GM21381 (cell line): ENCODE data around the gene BTLA.
A peak's percentile ranks its signal among the peaks of the same experiment; 100 is the strongest.
"Not testable (repeated sequence)": the region's sequence is repeated elsewhere in the genome, so short reads cannot be mapped to it uniquely, and the experiment has no call there.

Experiments
- ATAC-seq: cut with Tn5 transposase; IDR thresholded peaks from one replicate; pipeline ENCODE4 v1.9.1; 2021; ENCODE audit warnings: mild to moderate bottlenecking, moderate library complexity; ENCODE audit not compliant: unreplicated experiment

BTLA gene

GRCh38 chr3:112492124-112492523 lies 7.1 kb downstream of the BTLA start:
- ATAC-seq = no peak

GRCh38 chr3:112491373-112491772 lies 7.9 kb downstream of the BTLA start:
- ATAC-seq = no peak

GRCh38 chr3:112489674-112490479 lies 9.4 kb downstream of the BTLA start:
- ATAC-seq = peak; percentile 55

DNA sequence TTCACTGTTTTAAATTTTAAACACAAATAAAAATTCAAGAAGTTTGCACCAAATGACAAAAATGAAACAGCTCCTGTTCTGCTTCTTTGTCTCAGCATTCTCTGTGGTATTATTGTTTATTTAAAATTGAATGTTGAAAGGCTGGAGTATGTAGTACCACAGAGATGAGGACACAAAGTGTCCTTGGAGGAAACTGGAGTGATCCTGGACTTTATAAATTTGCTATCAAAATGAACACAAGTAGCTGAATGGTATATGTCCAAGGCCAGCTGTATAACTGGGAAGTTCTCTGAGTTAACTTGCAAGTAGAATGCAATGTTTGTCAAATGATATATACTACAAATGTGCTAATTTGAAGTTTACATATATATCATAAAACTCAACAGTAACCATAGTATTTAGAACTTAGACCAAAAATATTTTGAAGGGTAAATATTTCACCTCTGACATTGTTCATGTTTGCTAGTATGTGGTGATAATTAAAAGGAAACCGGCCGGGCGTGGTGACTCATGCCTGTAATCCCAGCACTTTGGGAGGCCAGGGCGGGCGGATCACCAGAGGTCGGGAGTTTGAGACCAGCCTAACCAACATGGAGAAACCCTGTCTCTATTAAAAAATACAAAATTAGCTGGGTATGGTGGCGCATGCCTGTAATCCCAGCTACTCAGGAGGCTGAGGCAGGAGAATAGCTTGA lies 12.3 kb downstream of the BTLA start:
- no peak for ATAC-seq

- ATAC-seq = no peak
These were observed 14.9 kb downstream of the BTLA start for GRCh38 chr3:112484352-112484751.

- peak; percentile 58 for ATAC-seq
These were observed 16.6 kb downstream of the BTLA start for GRCh38 chr3:112482675-112483074.

DNA sequence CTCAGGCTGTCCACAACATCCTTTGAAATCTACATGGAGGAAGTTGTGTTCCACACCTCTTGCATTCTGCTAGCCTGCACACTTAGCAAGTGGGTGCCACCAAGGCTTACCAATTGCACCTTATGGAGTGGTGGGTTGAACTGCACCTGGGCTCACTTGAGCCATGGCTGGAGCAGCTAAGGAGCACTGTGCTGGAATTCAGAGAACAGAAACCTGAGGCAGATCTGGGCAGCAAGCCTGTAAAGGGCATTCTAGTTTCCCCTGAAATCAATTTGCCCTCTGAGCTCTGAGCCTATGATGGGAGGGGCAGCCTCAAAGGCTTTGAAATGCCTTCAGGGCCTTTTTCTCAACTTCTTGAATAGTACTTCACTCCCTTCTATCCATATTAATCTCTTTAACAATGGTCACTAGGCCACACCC lies 18.0 kb downstream of the BTLA start:
- no peak for ATAC-seq

- no peak for ATAC-seq
These were observed 21.4 kb downstream of the BTLA start for GRCh38 chr3:112477891-112478290.

GRCh38 chr3:112476346-112476745 lies 22.9 kb downstream of the BTLA start:
- no peak for ATAC-seq

GRCh38 chr3:112474796-112475195 lies 24.5 kb downstream of the BTLA start:
- ATAC-seq = no peak

GRCh38 chr3:112472691-112473090 lies 26.6 kb downstream of the BTLA start:
- no peak for ATAC-seq

GRCh38 chr3:112471596-112472325 lies 27.5 kb downstream of the BTLA start:
- no peak for ATAC-seq

DNA sequence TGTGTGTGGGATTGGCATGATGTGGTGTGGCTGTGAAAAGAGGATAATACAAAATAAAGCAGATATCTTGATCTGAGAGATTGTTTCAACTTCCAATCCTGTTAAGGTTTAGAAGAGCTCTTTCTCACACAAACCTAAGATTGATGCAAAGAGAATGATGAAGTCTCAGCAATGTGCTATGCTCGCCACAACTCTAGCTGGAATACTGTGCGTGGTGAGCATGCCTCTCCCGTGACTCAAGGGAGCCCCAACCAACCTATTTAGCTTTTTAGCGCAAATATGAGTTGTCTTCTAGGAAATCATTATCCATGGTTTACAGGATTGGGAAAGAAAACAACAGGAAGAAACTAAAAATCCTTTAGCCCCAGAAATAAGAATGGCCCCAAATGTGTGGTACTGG lies 28.5 kb downstream of the BTLA start:
- ATAC-seq = no peak

DNA sequence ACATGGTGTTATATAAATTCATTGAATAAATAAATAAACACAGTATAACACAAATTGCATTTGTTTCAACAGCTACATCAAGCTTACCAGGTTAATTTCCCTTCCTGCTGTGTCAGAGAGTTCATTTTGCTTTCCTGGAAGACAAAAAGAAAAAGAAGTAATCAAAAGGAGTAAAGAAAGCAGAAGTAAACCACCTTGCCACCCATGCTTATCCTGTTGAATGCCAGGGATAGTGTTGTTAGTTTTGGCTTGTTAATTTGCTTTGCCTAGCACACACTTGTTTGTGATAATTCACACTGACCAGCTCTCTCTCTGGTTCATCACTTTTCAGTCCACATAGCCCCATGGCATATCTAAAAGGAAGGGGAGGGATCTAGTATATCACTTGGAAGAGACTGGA lies 29.6 kb downstream of the BTLA start:
- ATAC-seq = no peak

DNA sequence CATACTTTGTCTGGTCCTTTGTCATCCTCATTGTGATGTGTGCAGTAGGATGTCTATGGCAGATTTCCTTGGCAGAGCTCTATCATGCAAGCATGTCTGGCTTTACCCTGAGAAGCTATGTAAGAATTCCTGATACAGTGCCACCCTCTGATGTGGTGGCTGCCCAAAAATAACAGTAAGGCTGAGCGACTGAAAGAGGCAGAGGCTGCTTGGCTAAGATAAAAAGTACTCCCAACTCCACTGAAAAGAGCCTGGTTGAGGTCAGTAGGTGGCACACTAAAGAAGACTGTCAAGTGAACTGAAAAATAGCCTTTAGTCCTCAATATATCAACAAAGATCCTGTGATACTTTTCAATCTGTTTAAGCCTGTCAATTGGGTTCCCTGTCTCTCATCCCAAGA lies 31.7 kb downstream of the BTLA start:
- no peak for ATAC-seq

GRCh38 chr3:112466020-112466419 lies 33.3 kb downstream of the BTLA start:
- no peak for ATAC-seq

DNA sequence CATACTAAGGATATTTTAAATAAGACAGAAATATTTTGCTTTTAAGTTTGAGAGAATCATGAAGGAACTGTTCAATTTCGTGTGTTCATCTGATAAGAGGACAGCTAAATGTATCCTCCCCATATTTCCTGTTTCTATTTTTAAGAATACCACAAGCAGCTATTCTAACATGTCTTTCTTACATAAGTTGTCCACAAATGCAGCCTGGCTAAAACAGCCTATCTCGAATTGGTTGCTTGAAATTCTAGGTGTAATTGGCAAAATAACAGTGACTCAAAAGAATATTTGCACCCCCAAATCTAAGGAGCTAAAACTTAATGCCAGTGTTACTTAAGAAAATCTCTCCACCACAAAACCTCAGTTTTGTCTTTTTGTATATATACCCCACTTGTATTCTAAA lies 35.0 kb downstream of the BTLA start:
- ATAC-seq = no peak

DNA sequence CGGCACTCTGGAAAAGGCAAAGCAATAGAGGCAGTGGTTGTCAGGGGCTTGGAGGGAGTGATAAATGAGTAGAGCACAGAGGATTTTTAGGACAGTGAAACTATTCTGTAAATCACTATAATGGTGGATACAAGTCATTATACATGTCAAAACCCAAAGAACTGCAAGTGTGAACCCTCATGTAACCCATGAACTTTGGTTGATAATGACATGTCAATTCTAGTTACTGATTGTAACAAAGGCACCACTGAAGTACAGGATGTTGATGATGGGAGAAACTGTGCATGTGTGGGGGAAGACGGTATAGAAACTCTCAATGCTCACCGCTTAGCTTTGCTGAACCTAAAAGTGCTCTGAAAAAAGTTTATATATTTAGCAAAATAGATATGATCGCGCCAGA lies 36.0 kb downstream of the BTLA start:
- peak; percentile 42 for ATAC-seq

- not testable (repeated sequence) for ATAC-seq
These were observed 37.5 kb downstream of the BTLA start for GRCh38 chr3:112461787-112462186.

GRCh38 chr3:112460519-112461195 lies 38.6 kb downstream of the BTLA start:
- peak; percentile 44 for ATAC-seq

- ATAC-seq = peak; percentile 43
These were observed 39.5 kb downstream of the BTLA start for GRCh38 chr3:112459750-112460149.
